ENCODE measurements around the gene TUSC2. TPM values are rescaled to one million over a fixed set of nuclear protein-coding genes. Genes with fewer than 3 reads are reported as not detected.

Gene TUSC2
- polyA plus RNA-seq, 1 of the 3 experiments (the other 2 are of a cell fraction) = 58.7 TPM

- WGBS (ENCODE audit: low lambda C conversion rate) = 26% methylated on average over 2 of the region's 2 CpGs
- Histone ChIP-seq H3K9ac (no peak overlapping the region), H3K27me3 (ENCODE audit: insufficient read depth) (no peaks in the 10 kb centered on the region), H3K9me2 (no peaks in the 10 kb centered on the region), H3K4me2 (no peak overlapping the region), H3F3A (replicated peaks; ENCODE audit: insufficient read depth) (peaks cover 10% of the 10 kb centered on the region), H3K9me3 (no peaks in the 10 kb centered on the region), H3K4me3 (ENCODE audit: low read depth in 2 of 2, low read length in 1 of 2) (no peak overlapping the region), H4K20me1 (ENCODE audit: insufficient read depth) (peaks cover 51% of the 10 kb centered on the region), H3K27ac (ENCODE audit: low read depth in 2 of 2, low read length in 1 of 2) (0 out of 4 replicates have a peak overlapping the region, but pooled peaks have one; percentile 20 to 21), H2AFZ (ENCODE audit: low read depth) (no peak overlapping the region), H3K79me2 (ENCODE audit: insufficient read depth) (peaks cover 82% of the 10 kb centered on the region), H3K36me3 (replicated peaks in 1 of 2; ENCODE audit: control insufficient read depth in 1 of 2, insufficient read depth in 2 of 2, low read length in 1 of 2) (peaks cover 18 to 56% of the 10 kb centered on the region in 2 experiments), H3K4me1 (ENCODE audit: control insufficient read depth in 1 of 2, insufficient read depth in 2 of 2, low read depth in 1 of 2, low read length in 1 of 2) (peaks cover 19 to 74% of the 10 kb centered on the region in 2 experiments; a peak in 2 of 4 replicates)
- DNase-seq = no peak
- TF ChIP-seq TAF1 (IDR thresholded peaks at IDR 0.05; ENCODE audit: borderline replicate concordance, low read depth, low read length) (no peak), CTCF (IDR thresholded peaks at IDR 0.05) (peak; percentile 49), PBX3 (IDR thresholded peaks at IDR 0.05) (peak; percentile 28; the same call in 1 of the 2 replicates)
- POLR2A ChIA-PET = interaction anchor here (0.6 to 4.6 kb wide), 4 partner anchors 10 to 536 kb away, joined by 3 to 13 read pairs (median 6); no protein-coding TSS in a partner anchor
- CTCF ChIA-PET = interaction anchor here (0.7 to 6.4 kb wide), 14 partner anchors 15 to 196 kb away, joined by 3 to 57 read pairs (median 6); no protein-coding TSS in a partner anchor
Observed at GRCh38 chr3:50352781-50353180, 24.8 kb upstream of the TUSC2 start.

- H4K20me1 ChIP-seq (ENCODE audit: insufficient read depth) = peaks cover 36% of the 10 kb centered on the region
- H3K79me2 ChIP-seq (ENCODE audit: insufficient read depth) = peaks cover 67% of the 10 kb centered on the region
- peaks cover 12 to 64% of the 10 kb centered on the region in 2 experiments; a peak in 2 of 4 replicates for H3K4me1 ChIP-seq (ENCODE audit: control insufficient read depth in 1 of 2, insufficient read depth in 2 of 2, low read depth in 1 of 2, low read length in 1 of 2)
- H3K27ac ChIP-seq (ENCODE audit: low read depth in 2 of 2, low read length in 1 of 2) = peak overlapping the region; percentile 31 to 62; a peak in 3 of 4 replicates
- H3K9me2 ChIP-seq = no peaks in the 10 kb centered on the region
- H3K27me3 ChIP-seq (ENCODE audit: insufficient read depth) = no peaks in the 10 kb centered on the region
- H3K4me2 ChIP-seq = peak overlapping the region; percentile 98
- TF ChIP-seq FOXJ3 (CRISPR knock-in tag; IDR thresholded peaks at IDR 0.05) (no peak), PBX3 (IDR thresholded peaks at IDR 0.05) (no peak), RXRA (IDR thresholded peaks at IDR 0.05; ENCODE audit: borderline replicate concordance, low read depth) (no peak), RAD21 (IDR thresholded peaks at IDR 0.05; ENCODE audit: low read length) (no peak), NFIC (IDR thresholded peaks at IDR 0.05; ENCODE audit: borderline replicate concordance) (no peak), MAX (IDR thresholded peaks at IDR 0.05; ENCODE audit: low read depth) (no peak), RCOR1 (IDR thresholded peaks at IDR 0.05; ENCODE audit: low read length) (no peak), EP300 (IDR thresholded peaks at IDR 0.05; ENCODE audit: borderline replicate concordance in 1 of 2, low read depth in 1 of 2, low read length in 1 of 2) (no peak), REST (IDR thresholded peaks at IDR 0.05; ENCODE audit: low read depth, low read length) (no peak), TEAD4 (IDR thresholded peaks at IDR 0.05; ENCODE audit: borderline replicate concordance, insufficient read depth) (no peak), TAF1 (IDR thresholded peaks at IDR 0.05; ENCODE audit: borderline replicate concordance, low read depth, low read length) (no peak)
- WGBS (ENCODE audit: low lambda C conversion rate) = 26% methylated on average over 6 of the region's 11 CpGs
- POLR2A ChIA-PET = interaction anchor here (0.7 to 3.6 kb wide), 11 partner anchors 8 to 218 kb away, joined by 3 to 31 read pairs (median 8); partner anchors contain the start of genes HEMK1 and TMEM115
- no peaks in the 10 kb centered on the region for H3K9me3 ChIP-seq
- CTCF ChIA-PET = interaction anchor here (1.1 to 6.0 kb wide), 5 partner anchors 30 to 264 kb away, joined by 3 to 45 read pairs (median 15); no protein-coding TSS in a partner anchor
- H2AFZ ChIP-seq (ENCODE audit: low read depth) = no peak overlapping the region
- peak overlapping the region; percentile 33; the same call in 1 of the 2 replicates for H3K9ac ChIP-seq
- peak overlapping the region; percentile 76 to 94 for H3K4me3 ChIP-seq (ENCODE audit: low read depth in 2 of 2, low read length in 1 of 2)
- peaks cover 11% of the 10 kb centered on the region for H3F3A ChIP-seq (replicated peaks; ENCODE audit: insufficient read depth)
- peaks cover 8 to 50% of the 10 kb centered on the region in 2 experiments for H3K36me3 ChIP-seq (replicated peaks in 1 of 2; ENCODE audit: control insufficient read depth in 1 of 2, insufficient read depth in 2 of 2, low read length in 1 of 2)
- no peak for DNase-seq
Observed at GRCh38 chr3:50351323-50351697, 23.3 kb upstream of the TUSC2 start.
